GM18517 (cell line): ENCODE data around the gene DCPS.
"Not testable (repeated sequence)": the region's sequence is repeated elsewhere in the genome, so short reads cannot be mapped to it uniquely, and the experiment has no call there.

Experiments used
- ATAC-seq: cut with Tn5 transposase; IDR thresholded peaks from one replicate; pipeline ENCODE4 v1.9.1; 2021; ENCODE audit warnings: mild to moderate bottlenecking, moderate library complexity; ENCODE audit not compliant: unreplicated experiment

Gene DCPS

DNA sequence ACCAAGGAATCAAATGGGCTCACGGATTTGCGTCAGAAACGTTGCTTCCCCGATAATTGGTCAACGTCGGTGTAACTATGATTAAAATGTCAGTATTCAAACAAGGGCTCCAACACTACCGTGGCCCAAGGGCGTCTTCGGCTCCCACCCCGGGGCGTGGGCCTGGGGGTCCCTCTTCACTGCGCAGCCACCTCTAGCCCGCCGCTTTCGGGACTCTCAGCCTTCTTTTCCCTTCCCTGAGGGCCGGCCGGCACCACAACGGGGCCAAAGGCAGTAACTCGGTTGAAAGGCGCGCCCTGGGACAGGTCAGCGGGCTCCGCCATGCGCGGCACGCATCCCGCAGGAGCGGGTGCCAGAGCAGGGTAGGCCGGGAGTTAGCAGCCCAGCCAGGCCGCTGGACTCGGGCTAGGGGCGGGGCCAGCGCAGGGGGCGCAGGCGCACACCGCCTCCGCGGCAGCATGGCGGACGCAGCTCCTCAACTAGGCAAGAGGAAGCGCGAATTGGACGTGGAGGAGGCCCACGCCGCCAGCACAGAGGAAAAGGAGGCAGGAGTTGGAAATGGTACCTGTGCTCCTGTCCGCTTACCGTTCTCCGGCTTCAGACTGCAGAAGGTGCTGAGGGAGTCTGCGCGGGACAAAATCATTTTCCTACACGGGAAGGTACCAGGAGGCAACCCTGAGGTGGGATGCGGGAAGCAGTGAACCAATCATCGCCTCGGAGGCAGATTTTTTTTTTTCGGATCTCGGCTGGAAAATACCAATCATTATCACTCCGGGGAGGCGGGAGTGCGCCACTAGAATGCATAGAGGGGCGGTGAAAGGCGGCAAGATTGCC lies at the start of gene DCPS:
Gene DCPS, plus strand, starts transcription at position 438 of the 834 bp plus-strand sequence. Its CDS starts 21 bp downstream, at position 459.
- peak; percentile 87 for ATAC-seq

- ATAC-seq: no peak
These were observed 49.0 kb upstream of the DCPS start for GRCh38 chr11:126254819-126255218.

- ATAC-seq: not testable (repeated sequence)
These were observed 48.4 kb upstream of the DCPS start for GRCh38 chr11:126255507-126255906.

DNA sequence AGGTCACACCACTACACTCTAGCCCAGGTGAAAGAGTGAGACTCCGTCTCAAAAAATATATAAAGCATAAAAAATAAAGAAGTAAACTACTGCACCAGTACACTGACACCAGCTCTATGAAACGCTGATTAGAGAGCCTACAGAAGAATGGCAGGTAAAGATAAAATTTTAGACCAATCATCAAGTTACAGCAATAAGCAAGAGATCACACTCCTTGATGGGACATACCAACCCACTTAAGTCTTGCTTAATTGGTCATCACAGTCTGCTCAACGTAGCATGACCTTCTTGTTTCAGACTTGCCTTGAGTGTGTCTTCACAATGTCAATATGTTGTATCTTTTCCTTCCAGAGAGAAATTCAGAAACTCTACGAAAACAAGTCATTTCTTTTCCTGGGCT lies 47.6 kb upstream of the DCPS start:
- ATAC-seq: no peak

- no peak for ATAC-seq
These were observed 46.7 kb upstream of the DCPS start for GRCh38 chr11:126257144-126257543.

DNA sequence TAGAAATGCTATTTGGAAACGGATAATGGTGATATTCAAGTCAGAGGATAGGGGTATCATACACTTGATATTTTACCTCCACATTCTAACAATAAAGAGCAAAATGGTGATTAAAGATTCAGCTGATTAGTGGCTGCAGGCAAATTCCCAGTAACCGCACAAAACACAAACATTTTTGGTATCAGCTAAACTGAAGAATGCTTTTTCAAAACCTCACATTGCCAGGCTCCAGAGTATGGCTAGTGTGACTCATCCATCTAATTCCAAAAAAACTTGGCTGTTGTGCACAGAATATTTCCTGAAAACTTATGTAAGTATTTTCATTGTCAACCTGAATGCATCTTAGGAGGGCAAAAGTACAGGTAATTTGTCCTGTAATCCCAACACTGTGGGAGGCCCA lies 46.1 kb upstream of the DCPS start:
- ATAC-seq: no peak

DNA sequence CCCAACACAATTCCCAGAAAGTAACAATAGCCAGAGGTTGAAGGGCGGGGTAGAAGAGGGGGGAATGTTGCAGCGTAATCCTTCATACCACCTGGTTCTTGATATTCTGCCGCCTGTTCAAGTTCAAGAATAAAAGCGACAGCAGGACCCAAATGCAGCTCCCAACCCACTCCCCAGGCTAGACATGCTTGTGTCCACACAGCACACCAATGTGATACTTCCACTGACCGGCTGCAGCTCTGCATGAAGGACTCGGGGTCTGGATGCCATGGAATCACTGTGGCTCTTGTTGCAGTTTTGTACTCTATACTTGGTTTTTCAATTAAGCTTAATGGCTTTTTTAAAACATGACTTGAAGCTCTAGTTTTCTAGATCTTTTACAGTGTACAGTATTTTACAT lies 41.6 kb upstream of the DCPS start:
- ATAC-seq: no peak

DNA sequence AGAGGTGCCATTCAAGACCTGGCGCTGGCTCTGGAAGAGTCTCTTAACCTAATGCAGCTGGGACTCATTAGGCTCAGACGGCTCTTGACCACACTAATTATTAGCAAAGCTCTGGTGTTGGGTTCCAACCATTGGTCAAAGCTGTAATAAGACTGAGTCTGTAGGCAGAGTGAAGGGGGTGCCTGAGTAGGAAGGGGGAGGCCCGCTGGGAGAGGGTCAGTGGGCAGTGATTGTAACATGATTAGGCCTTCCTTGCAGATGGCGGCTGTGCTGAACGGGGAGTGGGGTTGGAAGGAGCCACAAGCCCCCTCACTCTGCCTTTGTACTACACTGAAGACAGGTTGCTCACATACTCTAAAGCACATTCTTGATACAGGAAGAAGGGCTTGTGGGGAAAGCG lies 40.4 kb upstream of the DCPS start:
- no peak for ATAC-seq

- no peak for ATAC-seq
These were observed 38.0 kb upstream of the DCPS start for GRCh38 chr11:126265811-126266210.

GRCh38 chr11:126267650-126268049 lies 36.2 kb upstream of the DCPS start:
- no peak for ATAC-seq

DNA sequence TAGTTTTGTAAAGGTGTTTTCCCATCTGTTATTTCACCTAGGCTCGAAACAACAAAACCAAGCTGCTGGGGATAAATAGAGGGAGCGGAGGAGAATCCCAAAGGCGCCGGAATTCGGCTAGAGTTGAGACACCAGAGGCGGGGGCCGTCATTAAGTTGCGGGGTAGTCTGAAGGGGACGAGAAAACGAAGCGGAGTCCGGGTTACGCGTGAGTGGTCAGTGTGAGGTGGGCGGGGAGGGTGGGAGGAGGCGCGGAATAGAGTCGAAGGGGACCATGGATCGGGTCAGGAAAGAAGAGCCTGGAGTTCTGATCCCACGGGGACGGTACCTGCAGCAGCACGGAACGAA lies 35.5 kb upstream of the DCPS start:
- ATAC-seq: no peak

- ATAC-seq: peak; percentile 95
These were observed 34.9 kb upstream of the DCPS start, which contains the start of the genes FOXRED1 and SRPRA for GRCh38 chr11:126268708-126269579. Gene FOXRED1 (plus strand): TSS chr11:126269154. CDS start chr11:126269207, 53 bp downstream. Gene SRPRA (minus strand): TSS chr11:126268895. CDS start chr11:126268804, 91 bp downstream.

GRCh38 chr11:126277322-126277721 lies 26.5 kb upstream of the DCPS start:
- ATAC-seq: no peak

DNA sequence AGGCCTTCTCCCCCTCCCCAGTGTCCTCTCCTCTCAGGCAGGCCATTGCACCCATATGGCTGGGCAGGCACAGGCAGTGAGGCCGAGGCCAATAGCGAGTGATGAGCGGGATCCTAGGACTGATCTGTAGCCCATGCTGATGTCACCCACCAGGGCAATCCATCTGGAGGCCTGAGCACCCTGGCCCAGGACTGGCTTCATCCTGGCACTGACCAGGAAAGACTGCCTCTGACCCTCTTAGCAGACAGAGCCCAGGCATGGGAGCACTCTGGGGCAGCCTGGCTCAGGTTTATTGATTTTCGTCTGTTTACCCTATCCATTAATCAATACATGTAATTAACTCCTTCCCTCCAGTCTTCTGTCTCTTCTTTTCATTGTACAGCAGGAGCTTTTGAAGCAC lies 26.1 kb upstream of the DCPS start:
- ATAC-seq: no peak

- ATAC-seq: no peak
These were observed 24.7 kb upstream of the DCPS start for GRCh38 chr11:126279191-126279590.

DNA sequence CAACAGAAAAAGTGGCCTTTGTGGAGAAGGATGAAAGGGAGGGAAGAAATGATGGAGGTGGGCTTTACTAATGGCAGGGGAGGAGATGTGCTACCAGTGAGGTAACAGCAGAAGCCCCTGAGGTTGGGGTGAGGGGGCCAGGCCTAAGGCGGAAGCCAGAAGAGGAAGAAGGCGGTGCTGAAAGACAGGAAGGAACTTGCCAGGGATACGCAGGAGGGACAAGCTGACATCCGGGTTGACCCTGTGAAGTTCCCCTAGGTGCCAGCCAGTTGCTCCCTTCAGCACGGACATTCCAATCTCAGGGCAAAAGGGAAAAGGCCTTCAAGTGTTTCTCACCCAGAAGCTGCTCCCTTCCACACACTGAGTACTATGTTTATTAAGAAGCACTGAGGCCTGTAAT lies 23.3 kb upstream of the DCPS start:
- ATAC-seq: no peak

DNA sequence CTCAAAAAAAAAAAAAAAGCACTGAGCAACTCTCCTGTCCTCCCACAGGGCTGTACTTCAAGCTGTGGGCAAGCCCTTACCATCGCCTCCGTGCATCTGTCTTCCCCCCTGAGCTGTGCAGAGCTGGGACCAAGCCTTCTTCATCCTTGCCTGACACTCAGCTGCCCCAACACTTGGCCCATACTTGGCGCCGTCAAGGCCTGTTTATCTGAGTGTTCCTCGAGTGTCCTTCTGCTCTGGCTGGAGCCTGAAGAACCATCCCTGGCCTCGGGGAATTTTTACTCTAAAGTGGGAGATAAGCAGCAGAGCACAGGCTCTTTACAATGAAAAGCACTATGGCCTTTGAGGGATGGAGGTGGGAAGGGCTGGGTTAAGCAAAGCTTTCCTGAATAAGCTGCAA lies 22.6 kb upstream of the DCPS start:
- no peak for ATAC-seq

GRCh38 chr11:126281666-126282175 lies 22.1 kb upstream of the DCPS start:
- no peak for ATAC-seq

DNA sequence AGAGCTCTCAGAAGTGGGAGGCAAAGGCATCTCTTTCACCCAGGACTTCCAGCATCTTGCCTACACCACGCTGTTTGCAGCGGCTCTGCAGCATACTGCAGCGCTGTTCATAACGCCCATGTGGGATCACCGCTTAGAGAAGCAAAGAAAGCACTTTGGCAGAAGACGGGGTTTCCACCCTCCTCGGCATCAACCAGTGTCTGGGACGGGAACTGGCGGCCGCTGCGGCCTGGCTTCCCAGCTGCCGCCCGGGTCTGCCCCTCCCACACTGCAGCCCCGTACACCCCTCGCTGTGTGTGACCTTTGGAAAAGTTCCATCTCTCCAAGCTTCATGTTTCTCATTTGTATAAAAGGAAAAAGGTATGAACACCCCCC lies 21.5 kb upstream of the DCPS start:
- ATAC-seq: peak; percentile 23

DNA sequence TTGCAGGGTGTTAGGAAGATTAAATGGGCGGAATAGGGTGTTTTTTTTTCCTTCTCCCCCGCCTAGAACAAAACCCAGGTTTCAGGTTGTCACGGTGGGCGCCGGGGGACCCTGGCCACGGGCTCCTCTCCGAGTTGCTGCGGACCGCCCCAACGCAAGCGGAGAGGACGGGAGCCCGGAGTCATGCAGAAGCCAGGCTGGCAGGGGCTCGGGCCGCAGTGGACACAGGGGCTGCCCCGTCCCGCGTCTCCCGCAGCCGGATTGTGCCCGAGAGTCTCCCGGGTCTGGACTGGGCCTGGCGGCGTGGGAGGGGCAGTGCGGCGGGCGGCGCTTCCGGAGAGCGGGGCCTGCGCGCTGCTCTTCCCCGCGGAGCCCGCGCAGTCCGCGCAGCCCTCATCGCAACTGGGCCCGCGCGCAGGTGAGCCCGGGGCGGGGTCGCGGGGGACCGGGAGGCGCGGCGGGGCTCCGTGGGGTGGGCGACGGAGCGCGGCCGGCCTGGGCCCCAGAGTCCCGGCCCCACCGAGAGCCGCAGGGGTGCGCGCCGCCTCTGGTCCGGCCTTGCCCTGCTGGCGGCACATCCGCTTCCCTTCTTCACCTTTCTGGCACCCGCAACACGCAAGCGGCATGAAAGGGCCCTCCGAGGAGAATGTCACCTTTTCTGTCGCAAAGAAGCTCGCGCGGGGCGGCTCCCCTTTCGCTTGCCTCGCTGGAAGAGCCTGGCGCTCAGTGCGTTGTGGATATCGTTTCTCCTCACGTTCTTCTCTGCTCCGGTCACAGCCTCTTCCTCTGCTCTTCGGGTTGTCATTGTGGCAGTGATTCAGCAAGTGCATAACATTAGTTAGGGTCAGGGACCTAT lies 20.9 kb upstream of the DCPS start, which contains the start of gene TIRAP:
Gene TIRAP, plus strand, starts transcription at position 358 of the 856 bp plus-strand sequence. CDS start 7,802 bp downstream, outside the sequence.
- peak; percentile 52 for ATAC-seq

- ATAC-seq: no peak
These were observed 19.0 kb upstream of the DCPS start for GRCh38 chr11:126284829-126285228.
